PC-9 (cell line): ENCODE results near the gene PSMD7.
"Not testable (repeated sequence)": the region's sequence is repeated elsewhere in the genome, so short reads cannot be mapped to it uniquely, and the experiment has no call there.

ENCODE experiments used
- EZH2 ChIP-seq: fragments of 200-600 bp; sonication (generic); IDR thresholded peaks from 2 replicates; pipeline ENCODE4 v1.8.0; 2017; ENCODE audit warnings: antibody characterized with exemption, low read depth
- TF ChIP-seq, protein P1 (sequence below): fragments of 200-600 bp; sonication (generic); conservative IDR thresholded peaks from 2 replicates; pipeline ENCODE4 v1.6.1; 2017; ENCODE audit warnings: mixed run types, antibody characterized with exemption, mild to moderate bottlenecking, moderate library complexity

- TF ChIP-seq, protein P1, sequence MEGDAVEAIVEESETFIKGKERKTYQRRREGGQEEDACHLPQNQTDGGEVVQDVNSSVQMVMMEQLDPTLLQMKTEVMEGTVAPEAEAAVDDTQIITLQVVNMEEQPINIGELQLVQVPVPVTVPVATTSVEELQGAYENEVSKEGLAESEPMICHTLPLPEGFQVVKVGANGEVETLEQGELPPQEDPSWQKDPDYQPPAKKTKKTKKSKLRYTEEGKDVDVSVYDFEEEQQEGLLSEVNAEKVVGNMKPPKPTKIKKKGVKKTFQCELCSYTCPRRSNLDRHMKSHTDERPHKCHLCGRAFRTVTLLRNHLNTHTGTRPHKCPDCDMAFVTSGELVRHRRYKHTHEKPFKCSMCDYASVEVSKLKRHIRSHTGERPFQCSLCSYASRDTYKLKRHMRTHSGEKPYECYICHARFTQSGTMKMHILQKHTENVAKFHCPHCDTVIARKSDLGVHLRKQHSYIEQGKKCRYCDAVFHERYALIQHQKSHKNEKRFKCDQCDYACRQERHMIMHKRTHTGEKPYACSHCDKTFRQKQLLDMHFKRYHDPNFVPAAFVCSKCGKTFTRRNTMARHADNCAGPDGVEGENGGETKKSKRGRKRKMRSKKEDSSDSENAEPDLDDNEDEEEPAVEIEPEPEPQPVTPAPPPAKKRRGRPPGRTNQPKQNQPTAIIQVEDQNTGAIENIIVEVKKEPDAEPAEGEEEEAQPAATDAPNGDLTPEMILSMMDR, result not testable (repeated sequence)
- not testable (repeated sequence) for TF ChIP-seq EZH2
These were observed 56.4 kb downstream of the PSMD7 start for GRCh38 chr16:74353038-74353437.
